ENCODE measurements around the gene PCBP1. TPM values are rescaled to one million over a fixed set of nuclear protein-coding genes. Genes with fewer than 3 reads are reported as not detected.
"Not testable (repeated sequence)": the region's sequence is repeated elsewhere in the genome, so short reads cannot be mapped to it uniquely, and the experiment has no call there.

PCBP1 gene
- total and polyA plus RNA-seq, 9 of the 15 experiments (the other 6 are each of a cell fraction or from before 2014, with no cell fraction given) = 19.2 to 407 (median 78.1) TPM

DNA sequence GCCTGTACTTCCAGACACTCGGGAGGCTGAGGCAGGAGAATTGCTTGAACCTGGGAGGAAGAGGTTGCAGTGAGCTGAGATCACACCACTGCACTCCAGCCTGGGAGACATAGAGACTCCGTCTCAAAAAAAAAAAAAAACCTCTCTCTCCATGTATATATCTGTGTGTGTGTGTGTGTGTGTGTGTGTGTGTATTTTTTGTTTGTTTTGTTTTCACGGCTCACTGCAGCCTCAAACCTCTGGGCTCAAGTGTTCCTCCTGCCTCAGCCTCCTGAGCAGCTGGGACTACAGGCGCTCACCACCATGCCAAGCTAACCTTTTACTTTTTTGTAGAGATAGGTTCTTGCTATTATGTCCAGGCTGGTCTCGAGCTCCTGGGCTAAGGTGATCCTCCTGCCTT, 23.1 kb downstream of the PCBP1 start:
- H2AFZ ChIP-seq (ENCODE audit: low read depth, low read length); H3K27me3 ChIP-seq (ENCODE audit: control insufficient read depth in 2 of 2, insufficient read depth in 2 of 2, low read length in 2 of 2); H3K9me1 ChIP-seq (ENCODE audit: control insufficient read depth, insufficient read depth, low read length); H3K4me2 ChIP-seq (ENCODE audit: insufficient read depth, low read length); H3K27ac ChIP-seq (ENCODE audit: extremely low read depth, low read depth, low read length); FAIRE-seq; DNase-seq (ENCODE audit: extremely low read depth in 1 of 4, low spot score in 3 of 4); CTCF ChIA-PET (ENCODE audit: low intra/inter-chr PET ratio); ATAC-seq; in situ Hi-C loops (cut with MboI); H3K9me3 ChIP-seq (replicated peaks; ENCODE audit: control insufficient read depth, insufficient read depth, low read depth, low read length); H3K4me3 ChIP-seq; BruUV-seq (replicated peaks); H4K20me1 ChIP-seq (replicated peaks; ENCODE audit: control insufficient read depth, insufficient read depth, low read length); intact Hi-C loops (cut with micrococcal nuclease); H3K36me3 ChIP-seq (ENCODE audit: control insufficient read depth, insufficient read depth, low read length); H3K79me2 ChIP-seq (ENCODE audit: control insufficient read depth, insufficient read depth, low read length): not testable (repeated sequence)
- WGBS (ENCODE audit: insufficient coverage, low coverage, missing lambda C conversion rate) = 68% methylated on average over 4 of the region's 5 CpGs
- H3K4me1 ChIP-seq (replicated peaks in 1 of 2; ENCODE audit: control insufficient read depth in 2 of 2, insufficient read depth in 2 of 2, low read length in 2 of 2) = peaks cover 44 to 56% of the 10 kb centered on the region in 2 experiments
- POLR2A ChIA-PET = interaction anchor here (0.6 to 1.0 kb wide), 3 partner anchors 8 to 563 kb away, joined by 3 read pairs; no protein-coding TSS in a partner anchor
- TF ChIP-seq FOXA3 (CRISPR knock-in tag; conservative IDR thresholded peaks at IDR 0.05 in 1 of 2, IDR thresholded peaks at IDR 0.05 in 1 of 2) (peak in 1 of 2 experiments; percentile 67; a peak in 2 of 4 replicates), RCOR1 (IDR thresholded peaks at IDR 0.05; ENCODE audit: borderline replicate concordance in 1 of 2, low read depth in 2 of 2, low read length in 2 of 2) (peak in 1 of 2 experiments; percentile 35; a peak in 1 of 4 replicates), ZNF384 (IDR thresholded peaks at IDR 0.05; ENCODE audit: low read depth, low read length) (peak; percentile 86), HDAC1 (IDR thresholded peaks at IDR 0.05) (0 out of 4 replicates have a peak, but pooled peaks of 1 of the 2 experiments have one; percentile 36), KDM1A (IDR thresholded peaks at IDR 0.05) (peak in 1 of 2 experiments; percentile 50; a peak in 1 of 4 replicates), BCOR (IDR thresholded peaks at IDR 0.05) (0 out of 2 replicates have a peak, but pooled peaks have one; percentile 13), NBN (IDR thresholded peaks at IDR 0.05; ENCODE audit: low read depth) (peak; percentile 67; the same call in 1 of the 2 replicates)
- peak overlapping the region in 1 of 2 experiments; percentile 21; a peak in 1 of 4 replicates for H3K9ac ChIP-seq (ENCODE audit: insufficient read depth in 1 of 2, low read depth in 2 of 2, low read length in 2 of 2)

All from K562 (cell line).